HG02885 (cell line): ENCODE measurements around the gene ACSL3.
"Not testable (repeated sequence)": the region's sequence is repeated elsewhere in the genome, so short reads cannot be mapped to it uniquely, and the experiment has no call there.

Experiments
- ATAC-seq: cut with Tn5 transposase; IDR thresholded peaks from one replicate; pipeline ENCODE4 v1.9.1; 2021; ENCODE audit warnings: mild to moderate bottlenecking; ENCODE audit not compliant: unreplicated experiment, poor library complexity

Gene ACSL3

DNA sequence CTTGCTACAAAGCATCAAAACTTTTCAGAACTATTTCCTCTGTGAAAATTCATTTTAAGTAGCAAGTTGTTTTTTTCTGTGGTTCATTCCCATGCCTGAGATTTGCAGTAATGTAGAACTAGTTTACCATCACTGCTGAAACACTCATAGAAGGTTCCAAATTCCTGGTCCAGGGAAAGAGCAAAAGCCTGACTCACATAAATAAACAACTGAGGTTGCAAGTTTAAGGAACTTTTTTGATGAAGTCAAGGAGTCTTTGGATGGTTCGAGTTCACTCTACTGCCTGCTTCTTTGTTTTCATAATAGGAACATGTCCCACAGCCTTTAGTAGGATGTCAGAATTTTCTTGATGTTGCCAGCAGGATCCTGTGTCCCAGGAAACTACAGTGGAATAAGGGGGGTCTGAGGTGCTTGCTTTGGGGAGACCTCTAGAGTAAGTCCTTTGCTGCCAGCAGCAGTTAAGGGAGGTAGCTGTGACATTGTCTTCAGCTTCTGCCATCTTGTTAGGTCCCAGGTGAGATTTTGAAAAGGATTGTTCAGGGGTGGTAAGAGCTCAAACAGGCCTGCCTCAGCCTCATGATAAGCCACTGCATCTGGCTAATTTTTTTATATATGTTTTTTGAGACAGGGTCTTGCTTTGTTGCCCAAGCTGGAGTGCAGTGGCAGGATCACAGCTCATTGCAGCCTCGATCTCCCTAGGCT lies 43.9 kb downstream of the ACSL3 start:
- no peak for ATAC-seq

DNA sequence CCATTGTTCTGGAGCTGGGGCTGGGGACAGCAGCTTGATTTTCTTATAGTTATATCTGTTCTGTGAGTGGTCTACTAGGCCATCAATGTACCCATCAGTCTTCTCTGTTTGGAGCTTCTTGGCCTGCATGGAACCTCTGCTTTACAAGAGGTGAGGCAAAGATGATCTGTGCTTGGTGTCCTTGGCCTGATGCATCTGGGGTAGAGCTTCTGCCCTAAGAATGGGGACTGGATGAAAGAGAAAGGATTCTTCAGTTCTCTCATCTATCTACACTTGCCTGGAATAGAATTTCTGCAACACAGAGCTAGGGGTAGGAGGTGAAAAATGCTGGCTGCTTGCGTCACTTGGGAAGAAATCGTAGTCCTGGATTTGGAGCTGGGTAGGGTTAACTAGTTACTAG lies 46.2 kb downstream of the ACSL3 start:
- ATAC-seq: no peak

DNA sequence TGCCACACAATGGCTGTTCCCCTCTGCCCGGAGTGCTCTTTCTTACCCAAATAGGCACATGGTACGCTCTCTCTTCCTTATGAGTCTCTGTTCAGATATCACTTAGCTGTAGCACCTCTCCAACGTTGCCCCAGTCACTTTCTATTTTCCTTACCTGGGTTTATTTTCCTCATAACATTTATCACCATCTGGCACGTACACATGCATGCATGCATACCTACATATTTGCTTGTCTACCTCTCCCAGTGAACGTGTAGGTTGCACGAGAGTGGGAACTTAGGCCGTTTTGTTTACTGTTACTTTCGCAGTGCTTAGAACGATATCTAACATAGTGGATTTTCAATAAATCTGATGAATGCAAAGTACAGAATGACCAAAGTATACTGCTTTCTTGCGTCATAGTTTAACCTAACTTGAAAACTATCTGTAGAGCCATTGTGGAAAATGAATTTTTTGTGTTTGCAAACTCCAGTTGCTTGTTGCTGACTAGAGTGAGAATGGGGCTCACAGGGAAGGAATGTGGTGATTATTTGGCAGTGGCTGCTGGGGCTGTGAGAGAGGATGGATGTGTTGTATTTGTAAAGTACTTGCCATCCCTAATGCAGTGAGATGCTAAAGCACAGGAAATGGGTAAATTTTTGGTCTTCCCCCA lies 47.1 kb downstream of the ACSL3 start:
- ATAC-seq: no peak

DNA sequence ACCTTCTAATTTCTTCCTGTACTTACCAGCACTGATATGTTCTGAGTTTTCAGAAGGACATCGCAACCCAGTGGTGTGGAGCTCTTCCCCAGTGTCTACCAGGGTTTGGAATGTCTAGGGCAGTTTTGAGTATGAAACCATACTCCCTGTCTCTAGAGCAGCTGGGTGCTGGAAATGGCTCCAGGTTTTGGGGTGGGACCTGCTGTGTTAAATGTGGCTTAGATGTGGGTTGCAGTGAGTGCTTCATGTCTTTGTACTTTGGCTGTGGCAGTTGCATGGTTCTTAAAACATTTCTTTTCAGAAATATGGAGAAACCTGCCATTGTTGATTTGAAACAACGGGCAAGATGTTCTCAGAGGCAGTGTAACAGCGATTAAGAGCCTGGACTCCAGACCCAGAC lies 48.5 kb downstream of the ACSL3 start:
- no peak for ATAC-seq

DNA sequence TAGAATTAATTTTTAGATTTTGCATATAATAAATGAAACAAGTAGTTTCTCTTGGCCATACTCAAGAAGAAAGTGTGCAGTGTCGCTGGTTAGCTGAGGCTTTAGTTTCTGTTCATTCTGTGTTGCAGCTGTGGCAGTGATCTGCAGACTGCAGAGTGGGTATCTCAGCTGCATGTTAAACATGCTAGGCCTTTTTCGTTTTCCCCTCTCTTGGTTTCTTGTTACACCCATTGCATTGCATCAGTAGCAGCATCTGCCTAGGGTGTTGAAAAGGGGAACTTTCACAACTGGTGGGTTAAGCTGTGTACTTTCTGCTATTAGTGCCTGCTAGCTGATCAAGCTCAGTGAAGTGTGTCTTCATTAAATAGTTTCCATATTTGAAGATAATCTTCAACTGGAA lies 51.3 kb downstream of the ACSL3 start:
- peak; percentile 98 for ATAC-seq

DNA sequence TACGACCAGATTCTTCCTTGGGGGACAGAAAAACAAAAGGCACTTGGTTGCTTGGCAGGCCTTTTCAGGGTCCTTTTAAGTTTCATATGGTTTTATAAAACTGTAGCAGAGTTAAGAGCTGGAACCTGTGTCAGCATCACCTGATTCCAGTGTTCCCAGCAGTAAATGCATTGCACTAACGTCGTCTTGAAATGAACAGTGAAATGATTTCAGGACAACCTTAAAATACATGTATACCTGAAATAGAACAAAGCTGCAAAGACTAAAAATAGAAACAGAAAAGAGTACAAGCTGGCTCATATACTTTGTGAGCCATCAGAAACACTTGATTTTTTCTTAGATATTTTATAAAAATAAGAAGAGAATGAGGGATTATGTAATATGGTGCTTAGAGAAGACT lies 51.9 kb downstream of the ACSL3 start:
- ATAC-seq: no peak

DNA sequence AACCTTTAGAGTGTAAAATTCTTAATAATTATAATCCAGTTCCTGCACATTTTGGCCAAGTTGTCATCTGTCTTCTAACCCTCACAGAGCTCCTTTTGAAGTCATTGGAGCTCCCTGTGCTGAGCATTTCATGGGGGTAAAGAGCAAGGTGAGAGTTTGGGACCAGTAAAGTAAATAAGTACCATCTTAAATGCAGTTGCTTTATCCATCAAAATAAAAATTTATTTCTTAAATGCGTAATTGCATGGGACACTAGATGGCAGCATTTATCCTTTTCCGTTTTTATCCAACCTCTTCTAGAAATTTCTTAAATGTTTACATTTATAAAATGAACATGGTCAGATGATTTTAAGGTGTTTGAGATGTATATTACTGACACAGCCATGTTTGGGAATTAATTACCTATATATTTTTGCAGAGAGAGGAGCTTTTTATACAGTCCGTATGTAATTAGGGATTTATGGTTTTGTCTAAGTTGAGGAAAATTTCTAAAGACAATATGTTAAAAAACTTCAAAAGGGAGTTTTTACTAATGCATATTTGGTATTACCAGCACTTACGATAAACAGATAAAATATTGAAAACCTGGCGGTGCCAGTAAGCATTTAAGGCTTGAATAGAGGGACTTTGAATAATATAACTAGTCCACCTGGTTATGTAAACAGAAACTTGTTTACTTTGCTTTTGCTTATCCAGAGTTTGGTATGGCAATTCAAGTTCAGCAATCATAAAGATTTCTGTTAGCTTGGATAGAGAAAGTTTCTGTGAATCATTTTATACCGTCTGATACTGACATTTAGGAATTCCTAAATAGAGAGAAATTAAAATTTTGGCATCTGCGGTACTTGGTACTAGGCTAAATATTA lies 54.5 kb downstream of the ACSL3 start:
- no peak for ATAC-seq

DNA sequence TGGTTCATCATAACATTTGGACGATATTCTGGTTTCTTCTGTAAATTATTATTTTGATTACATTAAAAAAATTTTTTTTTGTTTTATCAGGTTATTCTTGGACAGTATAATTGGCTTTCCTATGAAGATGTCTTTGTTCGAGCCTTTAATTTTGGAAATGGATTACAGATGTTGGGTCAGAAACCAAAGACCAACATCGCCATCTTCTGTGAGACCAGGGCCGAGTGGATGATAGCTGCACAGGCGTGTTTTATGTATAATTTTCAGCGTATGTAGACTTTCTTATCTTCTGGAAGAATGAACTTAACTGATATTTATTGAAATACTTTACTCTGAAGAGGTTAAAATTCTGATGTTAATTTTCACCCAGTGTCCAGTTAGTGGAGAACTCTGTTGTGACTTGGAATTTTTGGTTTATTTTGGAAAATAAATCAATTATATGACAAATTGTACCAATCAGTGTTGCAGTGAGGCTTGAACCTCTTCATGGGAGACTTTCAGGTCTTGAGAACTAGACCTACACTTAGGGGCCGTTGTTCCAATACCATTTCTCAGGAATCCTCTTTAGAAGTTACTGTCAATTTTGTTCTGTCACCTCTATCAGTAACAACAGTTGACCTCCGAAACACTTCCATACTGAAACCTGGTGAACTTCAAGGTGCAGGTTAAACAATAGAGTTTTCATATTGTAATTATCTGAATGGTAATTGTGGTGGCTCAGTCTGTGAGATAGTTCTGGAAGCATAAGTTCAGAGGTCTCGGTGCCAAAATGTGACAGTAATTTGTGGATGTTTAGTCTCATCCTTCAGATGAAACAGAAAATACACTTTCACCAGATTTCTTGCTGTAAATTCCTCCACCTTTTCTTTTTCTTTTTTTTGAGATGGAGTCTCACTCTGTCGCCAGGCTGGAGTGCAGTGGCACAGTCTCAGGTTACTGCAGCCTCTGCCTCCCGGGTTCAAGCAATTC lies 55.7 kb downstream of the ACSL3 start:
- ATAC-seq: no peak

DNA sequence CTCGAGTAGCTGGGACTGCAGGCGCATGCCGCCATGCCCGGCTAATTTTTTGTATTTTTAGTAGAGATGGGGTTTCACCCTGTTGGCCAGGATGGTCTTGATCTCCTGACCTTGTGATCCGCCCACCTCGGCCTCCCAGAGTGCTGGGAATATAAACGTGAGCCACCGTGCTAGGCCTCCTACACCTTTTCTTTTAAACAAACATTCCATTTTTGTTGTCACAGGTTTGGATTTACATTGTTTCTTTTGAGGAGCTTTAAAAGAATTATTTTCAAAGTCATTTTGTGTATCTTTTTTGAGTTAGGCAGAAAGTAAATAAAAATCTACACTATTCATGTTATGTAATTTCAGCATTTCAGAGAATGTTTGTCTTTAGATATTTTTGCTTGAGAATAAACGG lies 56.4 kb downstream of the ACSL3 start:
- ATAC-seq: not testable (repeated sequence)

DNA sequence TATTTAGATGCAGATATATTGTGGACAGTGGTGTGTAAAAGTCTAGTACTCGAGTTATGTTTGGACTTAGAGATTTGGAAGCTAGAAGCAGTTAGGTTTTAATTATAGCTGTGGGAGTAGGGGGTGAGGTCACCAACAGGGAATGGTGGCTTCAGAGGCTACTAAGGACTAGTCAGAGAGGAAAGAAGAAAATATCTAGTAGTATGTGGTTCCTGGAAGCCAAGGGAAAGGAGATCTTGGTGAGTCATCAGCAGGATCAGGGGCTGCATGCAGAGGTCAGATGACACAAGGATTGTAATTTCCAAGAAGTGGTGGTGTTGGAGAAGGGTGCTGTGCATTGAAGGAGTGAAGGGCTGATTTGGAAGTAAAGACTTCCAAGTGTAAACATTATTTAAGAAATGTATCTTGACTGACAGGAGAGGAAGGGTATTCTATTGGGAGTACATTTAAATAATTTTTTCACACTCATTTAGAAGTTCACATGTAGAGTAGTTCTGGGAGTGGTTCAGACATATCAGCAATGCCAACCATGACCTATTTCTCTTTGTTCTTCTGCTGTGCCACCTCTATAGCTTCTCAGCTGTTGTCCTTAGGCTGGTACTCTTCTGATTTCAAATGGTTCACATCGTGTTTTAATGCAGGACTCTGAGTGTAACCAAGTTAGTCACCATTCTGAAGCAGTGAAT lies 59.1 kb downstream of the ACSL3 start:
- no peak for ATAC-seq

DNA sequence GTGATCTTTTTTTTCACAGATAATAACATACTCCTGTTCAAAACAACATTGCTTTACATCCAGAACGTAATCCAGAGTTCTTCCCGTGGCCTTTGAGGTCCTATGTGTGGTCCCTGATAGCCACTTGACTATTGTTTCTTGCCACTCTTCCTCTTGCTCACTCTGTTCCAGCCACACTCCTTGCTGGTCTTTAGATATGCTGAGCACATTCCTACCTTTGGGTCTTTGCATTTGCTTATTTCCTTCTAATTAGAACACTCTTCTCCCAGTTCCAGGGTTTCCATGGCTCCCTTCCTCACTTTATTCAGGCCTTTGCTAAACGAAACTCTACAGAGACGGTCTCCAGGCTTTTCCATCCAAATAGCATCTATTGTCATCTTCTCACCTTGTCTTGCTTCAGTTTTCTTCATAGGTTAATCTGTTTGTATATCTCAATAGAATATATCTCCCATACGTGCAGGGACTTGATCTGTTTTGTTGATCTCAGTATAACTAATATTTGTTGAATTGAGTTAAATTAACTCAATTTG lies 59.9 kb downstream of the ACSL3 start:
- ATAC-seq: no peak

DNA sequence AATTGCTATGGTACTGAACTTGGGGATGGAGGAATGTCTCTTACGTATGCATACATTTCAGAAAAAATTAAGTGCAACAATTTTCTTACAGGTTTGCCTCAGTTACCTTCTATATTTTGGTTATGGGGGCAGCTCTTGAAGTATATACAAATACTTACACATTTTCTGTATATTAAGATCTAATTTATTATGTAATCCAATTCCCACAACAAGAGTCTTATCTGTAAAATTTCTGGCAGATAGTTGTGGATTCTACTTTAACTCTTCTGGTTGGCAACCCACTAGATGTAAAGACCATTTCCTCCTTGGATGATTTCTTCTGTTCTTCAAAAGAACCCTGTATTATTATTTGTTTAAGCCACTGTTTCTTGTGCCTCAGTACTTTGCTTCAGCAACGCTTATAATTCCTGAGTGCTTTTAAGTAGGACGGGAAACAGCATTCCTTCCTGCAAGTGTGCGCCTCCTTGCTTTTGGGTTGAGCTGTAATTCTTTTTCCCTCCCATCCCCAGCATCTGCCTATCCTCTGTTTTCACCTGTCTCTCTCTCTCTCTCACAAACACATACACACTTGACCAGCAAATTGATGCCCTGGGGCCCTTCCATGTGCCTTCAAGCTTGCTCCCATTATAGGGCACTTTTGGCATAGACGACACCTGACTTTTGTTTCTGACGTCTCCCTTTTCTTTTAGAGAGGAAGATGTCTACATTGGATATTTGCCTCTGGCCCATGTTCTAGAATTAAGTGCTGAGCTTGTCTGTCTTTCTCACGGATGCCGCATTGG lies 61.4 kb downstream of the ACSL3 start:
- no peak for ATAC-seq

DNA sequence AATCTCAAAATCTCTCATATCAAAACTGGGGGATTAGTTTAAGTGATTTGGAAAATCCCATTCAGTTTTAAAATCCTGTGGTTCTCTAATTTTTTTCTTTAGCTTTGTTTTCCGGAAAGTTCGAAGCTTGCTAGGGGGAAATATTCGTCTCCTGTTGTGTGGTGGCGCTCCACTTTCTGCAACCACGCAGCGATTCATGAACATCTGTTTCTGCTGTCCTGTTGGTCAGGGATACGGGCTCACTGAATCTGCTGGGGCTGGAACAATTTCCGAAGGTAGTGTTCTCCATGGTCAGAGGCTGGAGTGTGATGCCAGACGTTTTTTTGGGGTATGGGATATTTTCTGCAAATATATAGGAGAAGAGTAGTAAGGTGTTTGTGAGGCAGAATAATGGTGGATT lies 66.1 kb downstream of the ACSL3 start:
- no peak for ATAC-seq

DNA sequence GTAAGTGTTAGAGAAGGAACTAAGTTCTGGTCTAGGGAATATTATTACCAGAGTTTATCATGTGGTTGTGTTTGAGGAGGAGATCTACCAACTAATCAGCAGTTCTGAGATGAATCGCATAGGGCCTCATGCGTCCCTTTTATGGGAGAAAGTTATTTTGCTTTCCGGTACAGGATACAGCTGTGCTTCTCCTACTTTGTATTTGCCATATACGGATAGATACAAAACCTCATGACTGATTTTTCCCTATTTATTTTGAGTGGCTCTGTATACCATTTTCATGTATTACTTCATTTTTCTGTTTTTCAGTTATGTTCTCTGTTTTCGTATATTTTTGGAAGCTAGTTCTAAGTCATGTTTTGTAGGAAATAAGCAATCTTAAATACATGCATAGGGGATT lies 66.8 kb downstream of the ACSL3 start:
- no peak for ATAC-seq

DNA sequence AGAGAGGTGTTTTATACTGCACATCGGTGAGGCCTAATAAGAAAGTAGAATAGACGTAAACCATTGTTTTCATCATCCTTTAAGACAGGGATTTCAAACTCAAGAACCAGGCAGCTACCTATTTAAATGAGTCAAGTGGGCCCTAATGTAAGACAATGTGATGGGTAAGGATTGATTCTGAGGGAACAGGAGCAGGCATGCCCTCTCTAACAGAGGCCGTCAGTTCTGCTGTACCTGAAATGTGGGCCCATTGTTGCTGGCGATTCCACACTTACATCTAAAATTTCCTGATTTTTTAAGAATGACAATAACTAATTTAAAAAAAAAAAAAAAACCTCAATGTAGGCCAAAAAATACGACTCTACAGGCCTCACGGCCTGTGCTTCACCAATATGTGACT lies 67.5 kb downstream of the ACSL3 start:
- no peak for ATAC-seq

DNA sequence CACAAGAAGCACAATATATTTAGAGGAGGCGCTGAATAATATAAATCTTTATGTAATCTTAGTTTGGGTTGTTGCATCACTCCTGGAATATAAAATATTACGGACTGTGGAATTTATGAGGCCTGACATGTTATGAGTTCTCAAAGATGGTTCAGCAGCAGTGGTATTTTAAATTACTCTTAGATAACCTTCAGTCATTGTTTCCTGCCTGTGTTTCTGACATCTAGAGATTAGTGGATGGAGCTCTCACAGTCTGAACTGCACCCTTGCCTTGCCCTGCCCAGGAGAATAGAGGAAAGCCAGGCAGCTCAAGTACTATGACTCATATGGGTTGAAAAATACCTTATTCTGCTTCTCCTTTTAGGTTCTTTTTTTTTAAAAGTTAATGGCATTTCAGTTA lies 70.0 kb downstream of the ACSL3 start:
- no peak for ATAC-seq

DNA sequence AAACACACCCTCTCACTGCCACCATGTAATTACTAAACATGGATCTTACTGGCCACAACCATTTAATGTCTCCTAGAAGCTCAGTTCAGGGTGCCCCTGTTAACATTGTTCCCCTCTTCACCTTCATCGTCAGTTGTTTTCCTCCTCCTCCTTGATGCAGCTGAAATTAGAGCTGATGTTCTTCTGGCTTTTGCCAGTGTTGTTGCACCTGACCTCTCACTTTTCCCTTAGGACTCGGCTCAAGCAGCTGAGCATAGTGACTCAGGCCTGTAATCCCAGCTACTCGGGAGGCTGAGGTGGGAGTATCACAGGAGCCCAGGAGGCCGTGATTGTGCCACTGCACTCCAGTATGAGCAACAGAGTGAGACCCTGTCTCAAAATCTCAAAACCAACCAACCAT lies 70.8 kb downstream of the ACSL3 start:
- no peak for ATAC-seq

DNA sequence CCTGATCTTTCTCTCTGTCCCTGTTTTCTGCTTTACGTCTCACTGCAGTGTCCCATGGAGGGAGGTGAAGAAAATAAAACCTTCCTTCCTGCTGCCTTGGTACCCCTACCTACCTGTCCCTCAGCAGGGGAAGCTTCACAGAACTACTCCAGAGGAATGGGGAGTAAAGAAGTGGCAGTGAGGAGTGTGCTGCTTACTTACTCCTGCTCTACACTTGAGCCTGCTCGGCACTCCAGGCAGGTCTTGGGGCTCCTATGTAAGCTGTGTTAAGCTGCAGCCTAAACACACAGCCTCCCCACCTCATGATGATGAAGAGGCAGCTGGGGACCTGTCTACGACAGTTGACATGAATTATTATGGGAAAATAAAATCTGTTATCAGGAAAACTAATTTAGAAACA lies 72.6 kb downstream of the ACSL3 start:
- ATAC-seq: no peak
